PFSK-1 (cell line): ENCODE measurements around the gene CSGALNACT2.

ENCODE experiments used
- FOXP2 ChIP-seq: optimal IDR thresholded peaks from 2 replicates; pipeline ENCODE3; 2011; ENCODE audit warnings: borderline replicate concordance, control low read depth, inconsistent platforms; ENCODE audit not compliant: insufficient read depth; ENCODE audit errors: extremely low read length, extremely low read depth
- POLR2AphosphoS5 ChIP-seq: IDR thresholded peaks from 2 replicates; pipeline ENCODE4 v1.6.1; 2012; ENCODE audit warnings: low read depth, mild to moderate bottlenecking, control low read depth, low read length, moderate library complexity
- SIN3A ChIP-seq: IDR thresholded peaks from 2 replicates; pipeline ENCODE4 v1.6.1; 2012; ENCODE audit warnings: mild to moderate bottlenecking, low read length, moderate library complexity, borderline replicate concordance; ENCODE audit not compliant: insufficient read depth
- TAF1 ChIP-seq: IDR thresholded peaks from 2 replicates; pipeline ENCODE4 v1.6.1; 2012; ENCODE audit warnings: low read length, control low read depth, borderline replicate concordance; ENCODE audit not compliant: insufficient read depth
- TF ChIP-seq, protein P1 (sequence below), 2 experiments: IDR thresholded peaks; 2 replicates each; pipeline versions ENCODE4 v1.6.1 to v1.8.0; 2011 to 2012; ENCODE audit warnings: low read depth in 2 of 2, low read length in 2 of 2, control low read depth in 1 of 2, inconsistent platforms in 1 of 2, mild to moderate bottlenecking in 1 of 2, moderate library complexity in 1 of 2; ENCODE audit not compliant: insufficient read depth in 1 of 2

Gene CSGALNACT2

DNA sequence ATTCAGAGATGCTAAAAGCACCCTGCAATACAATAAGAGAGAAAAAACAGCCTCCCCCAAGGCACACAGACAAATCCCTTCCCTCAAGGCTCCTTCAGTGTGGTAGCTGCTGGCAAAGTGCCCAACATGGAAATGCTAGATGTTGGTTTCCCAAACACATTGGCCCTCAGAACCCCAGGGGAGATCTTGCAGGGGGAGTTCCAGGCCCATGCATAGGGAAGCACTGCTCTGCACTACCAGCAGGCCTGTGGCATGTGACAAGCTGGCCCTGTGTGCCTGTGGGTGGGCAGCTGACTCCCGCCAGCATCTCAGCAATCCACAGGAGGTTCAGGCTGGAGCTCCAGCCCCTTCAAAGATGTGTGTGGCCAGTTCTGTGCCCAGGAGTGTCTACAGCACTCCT is 16.8 kb upstream of the CSGALNACT2 start:
- no peak for TF ChIP-seq SIN3A
- TF ChIP-seq FOXP2: no peak
- TF ChIP-seq, protein P1, sequence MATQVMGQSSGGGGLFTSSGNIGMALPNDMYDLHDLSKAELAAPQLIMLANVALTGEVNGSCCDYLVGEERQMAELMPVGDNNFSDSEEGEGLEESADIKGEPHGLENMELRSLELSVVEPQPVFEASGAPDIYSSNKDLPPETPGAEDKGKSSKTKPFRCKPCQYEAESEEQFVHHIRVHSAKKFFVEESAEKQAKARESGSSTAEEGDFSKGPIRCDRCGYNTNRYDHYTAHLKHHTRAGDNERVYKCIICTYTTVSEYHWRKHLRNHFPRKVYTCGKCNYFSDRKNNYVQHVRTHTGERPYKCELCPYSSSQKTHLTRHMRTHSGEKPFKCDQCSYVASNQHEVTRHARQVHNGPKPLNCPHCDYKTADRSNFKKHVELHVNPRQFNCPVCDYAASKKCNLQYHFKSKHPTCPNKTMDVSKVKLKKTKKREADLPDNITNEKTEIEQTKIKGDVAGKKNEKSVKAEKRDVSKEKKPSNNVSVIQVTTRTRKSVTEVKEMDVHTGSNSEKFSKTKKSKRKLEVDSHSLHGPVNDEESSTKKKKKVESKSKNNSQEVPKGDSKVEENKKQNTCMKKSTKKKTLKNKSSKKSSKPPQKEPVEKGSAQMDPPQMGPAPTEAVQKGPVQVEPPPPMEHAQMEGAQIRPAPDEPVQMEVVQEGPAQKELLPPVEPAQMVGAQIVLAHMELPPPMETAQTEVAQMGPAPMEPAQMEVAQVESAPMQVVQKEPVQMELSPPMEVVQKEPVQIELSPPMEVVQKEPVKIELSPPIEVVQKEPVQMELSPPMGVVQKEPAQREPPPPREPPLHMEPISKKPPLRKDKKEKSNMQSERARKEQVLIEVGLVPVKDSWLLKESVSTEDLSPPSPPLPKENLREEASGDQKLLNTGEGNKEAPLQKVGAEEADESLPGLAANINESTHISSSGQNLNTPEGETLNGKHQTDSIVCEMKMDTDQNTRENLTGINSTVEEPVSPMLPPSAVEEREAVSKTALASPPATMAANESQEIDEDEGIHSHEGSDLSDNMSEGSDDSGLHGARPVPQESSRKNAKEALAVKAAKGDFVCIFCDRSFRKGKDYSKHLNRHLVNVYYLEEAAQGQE (IDR thresholded peaks at IDR 0.05; ENCODE audit: insufficient read depth in 1 of 2, low read depth in 2 of 2, low read length in 2 of 2): no peak
- TF ChIP-seq TAF1: no peak
- no peak for TF ChIP-seq POLR2AphosphoS5

DNA sequence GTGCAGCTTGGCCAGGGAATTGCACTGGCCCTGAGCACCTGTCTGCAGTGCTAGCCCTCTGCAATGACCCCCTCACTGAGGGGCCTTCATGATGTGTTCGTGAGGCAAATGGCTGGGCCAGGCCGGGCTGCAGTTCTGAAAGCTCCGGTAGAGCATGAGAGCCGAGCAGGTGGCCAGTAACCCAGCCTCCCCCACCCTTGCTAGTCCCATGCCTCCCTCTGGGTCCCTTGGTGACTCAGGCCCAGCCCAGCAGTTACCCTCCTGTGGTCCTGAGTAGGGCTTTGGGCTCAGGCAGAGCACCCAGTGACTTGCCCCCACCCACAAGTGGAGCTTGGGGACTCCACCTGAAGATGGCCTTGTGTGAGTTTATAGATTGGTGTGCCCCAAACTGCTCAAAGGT is 16.1 kb upstream of the CSGALNACT2 start:
- TF ChIP-seq, protein P1 (IDR thresholded peaks at IDR 0.05; ENCODE audit: insufficient read depth in 1 of 2, low read depth in 2 of 2, low read length in 2 of 2): no peak
- TF ChIP-seq FOXP2: no peak

DNA sequence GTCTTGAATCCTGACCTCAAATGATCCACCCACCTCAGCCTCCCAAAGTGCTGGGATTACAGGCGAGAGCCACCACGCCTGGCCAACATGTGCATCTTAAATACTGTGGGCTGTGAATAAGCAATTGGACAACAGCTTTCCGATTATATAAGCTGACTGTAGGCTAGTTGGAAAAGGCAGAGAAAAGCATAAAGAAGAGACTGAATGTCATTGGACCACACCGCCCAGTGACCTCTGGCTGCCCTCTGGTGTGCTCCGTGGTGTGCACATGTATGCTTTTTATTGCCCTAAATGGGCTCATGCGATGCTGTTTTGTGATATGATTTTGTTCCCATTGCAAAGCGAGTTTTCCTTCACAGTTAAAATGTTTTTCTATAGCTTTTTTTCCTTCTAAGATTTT is 15.4 kb upstream of the CSGALNACT2 start:
- no peak for TF ChIP-seq POLR2AphosphoS5
- no peak for TF ChIP-seq FOXP2
- no peak for TF ChIP-seq SIN3A
- TF ChIP-seq, protein P1 (IDR thresholded peaks at IDR 0.05; ENCODE audit: insufficient read depth in 1 of 2, low read depth in 2 of 2, low read length in 2 of 2): no peak
- TF ChIP-seq TAF1: no peak

DNA sequence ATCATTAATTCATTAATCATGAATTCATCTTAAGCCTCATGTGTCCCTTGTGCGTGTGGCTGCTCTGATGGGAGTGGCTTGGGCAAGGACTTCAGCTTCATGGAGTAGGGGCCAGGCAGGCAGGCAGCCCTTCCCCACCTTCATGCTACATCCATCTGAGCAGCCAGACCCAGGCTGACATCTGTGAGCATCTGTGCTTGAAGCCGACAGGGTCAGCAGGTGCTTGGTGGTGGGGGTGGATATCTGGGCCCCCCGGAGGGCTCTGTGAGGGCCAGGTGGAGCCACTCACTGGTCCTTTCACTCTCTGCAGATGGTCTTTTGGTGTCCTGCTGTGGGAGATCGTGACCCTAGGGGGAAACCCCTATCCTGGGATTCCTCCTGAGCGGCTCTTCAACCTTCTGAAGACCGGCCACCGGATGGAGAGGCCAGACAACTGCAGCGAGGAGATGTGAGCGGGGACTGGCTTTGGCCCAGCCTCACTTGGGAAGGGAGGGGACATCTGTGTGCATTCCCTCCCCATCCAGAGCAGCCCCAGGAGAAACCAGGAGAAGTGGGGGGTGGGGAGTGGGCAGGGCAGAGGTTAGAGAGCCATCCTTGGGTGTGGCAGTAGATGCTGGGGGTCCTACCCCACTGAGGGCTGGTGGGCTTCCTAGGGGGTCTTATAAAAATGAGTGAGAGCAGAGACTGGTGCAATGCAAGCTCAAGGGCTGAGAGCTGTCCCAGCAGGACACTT is 14.7 kb upstream of the CSGALNACT2 start:
- no peak for TF ChIP-seq FOXP2
- no peak for TF ChIP-seq SIN3A
- no peak for TF ChIP-seq TAF1
- TF ChIP-seq POLR2AphosphoS5: no peak
- TF ChIP-seq, protein P1 (IDR thresholded peaks at IDR 0.05; ENCODE audit: insufficient read depth in 1 of 2, low read depth in 2 of 2, low read length in 2 of 2): no peak

DNA sequence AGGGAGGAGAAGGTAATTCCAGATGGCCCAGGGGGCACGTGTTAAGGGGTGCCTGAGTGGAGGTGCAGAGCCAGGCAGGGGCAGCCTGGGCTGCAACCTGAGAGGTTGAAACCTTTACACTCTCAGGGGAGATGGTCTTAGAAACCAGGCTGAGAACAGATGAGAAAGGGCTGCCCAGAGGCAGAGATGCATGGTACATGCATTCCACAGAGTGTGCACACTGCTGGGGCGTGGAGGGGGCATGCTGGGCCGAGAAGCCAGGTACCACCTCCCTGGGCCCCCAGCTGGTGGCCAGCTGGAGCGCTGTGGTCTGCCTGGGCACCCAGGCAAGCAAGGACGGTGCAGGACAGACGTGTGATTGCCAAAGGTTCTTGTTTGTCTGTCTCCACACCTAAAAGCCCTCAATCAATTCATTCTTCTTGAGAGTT is 14.1 kb upstream of the CSGALNACT2 start:
- no peak for TF ChIP-seq FOXP2
- TF ChIP-seq POLR2AphosphoS5: no peak
- no peak for TF ChIP-seq TAF1
- TF ChIP-seq, protein P1 (IDR thresholded peaks at IDR 0.05; ENCODE audit: insufficient read depth in 1 of 2, low read depth in 2 of 2, low read length in 2 of 2): no peak
- no peak for TF ChIP-seq SIN3A
